ENCODE measurements around the gene PSMC2.
"Not testable (repeated sequence)": the region's sequence is repeated elsewhere in the genome, so short reads cannot be mapped to it uniquely, and the experiment has no call there.

Gene PSMC2

GRCh38 chr7:103379270-103379975 lies 32.0 kb downstream of the PSMC2 start:
- no peak for DNase-seq

GRCh38 chr7:103380395-103381191 lies 33.1 kb downstream of the PSMC2 start:
- no peak for DNase-seq

- DNase-seq, result no peak
Measured at GRCh38 chr7:103381280-103382031, 34.0 kb downstream of the PSMC2 start.

- no peak for DNase-seq
Measured at GRCh38 chr7:103382032-103382402, 34.6 kb downstream of the PSMC2 start.

GRCh38 chr7:103387242-103387641 lies 39.8 kb downstream of the PSMC2 start:
- no peak for DNase-seq

- DNase-seq, result no peak
Measured at GRCh38 chr7:103388469-103389140, 41.2 kb downstream of the PSMC2 start.

GRCh38 chr7:103389263-103389662 lies 41.8 kb downstream of the PSMC2 start:
- no peak for DNase-seq

GRCh38 chr7:103391150-103391549 lies 43.7 kb downstream of the PSMC2 start:
- DNase-seq, result no peak

- DNase-seq, result no peak
Measured at GRCh38 chr7:103391976-103392375, 44.5 kb downstream of the PSMC2 start.

- DNase-seq, result no peak
Measured at GRCh38 chr7:103394566-103394965, 47.1 kb downstream of the PSMC2 start.

- peak; percentile 17 for DNase-seq
Measured at GRCh38 chr7:103395071-103395470, 47.6 kb downstream of the PSMC2 start.

- no peak for DNase-seq
Measured at GRCh38 chr7:103396471-103396870, 49.0 kb downstream of the PSMC2 start.

GRCh38 chr7:103398483-103399127 lies 51.2 kb downstream of the PSMC2 start:
- DNase-seq, result no peak

GRCh38 chr7:103399687-103400086 lies 52.2 kb downstream of the PSMC2 start:
- not testable (repeated sequence) for DNase-seq

- DNase-seq, result not testable (repeated sequence)
Measured at GRCh38 chr7:103405789-103406613, 58.6 kb downstream of the PSMC2 start.

- no peak for DNase-seq
Measured at GRCh38 chr7:103412151-103412550, 64.7 kb downstream of the PSMC2 start.

GRCh38 chr7:103413407-103413806 lies 66.0 kb downstream of the PSMC2 start:
- no peak for DNase-seq

GRCh38 chr7:103418241-103418640 lies 70.8 kb downstream of the PSMC2 start:
- DNase-seq, result no peak
